ENCODE results near the gene ZBTB17. TPM values are rescaled to one million over a fixed set of nuclear protein-coding genes. Genes with fewer than 3 reads are reported as not detected.
A peak's percentile ranks its signal among the peaks of the same experiment; 100 is the strongest.
"Not testable (repeated sequence)": the region's sequence is repeated elsewhere in the genome, so short reads cannot be mapped to it uniquely, and the experiment has no call there.

The ZBTB17 gene
- total and polyA plus RNA-seq, 9 of the 15 experiments (the other 6 are each of a cell fraction or from before 2014, with no cell fraction given): 1.1 to 53.4 (median 29.6) TPM

- TF ChIP-seq YY1 (IDR thresholded peaks at IDR 0.05; ENCODE audit: borderline replicate concordance in 1 of 3, control insufficient read depth in 1 of 3, extremely low read depth in 1 of 3, insufficient read depth in 3 of 3, insufficient read length in 1 of 3, insufficient replicate concordance in 2 of 3, low read depth in 1 of 3, low read length in 2 of 3) (peak in 2 of 3 experiments; percentile 37 to 92), KAT7 (CRISPR knock-in tag; IDR thresholded peaks at IDR 0.05; ENCODE audit: borderline replicate concordance) (peak; percentile 50; the same call in 1 of the 2 replicates), MAFG (tag; conservative IDR thresholded peaks at IDR 0.05) (peak; percentile 100), CBFA2T3 (IDR thresholded peaks at IDR 0.05) (peak; percentile 29; the same call in 1 of the 2 replicates), ZNF717 (CRISPR knock-in tag; IDR thresholded peaks at IDR 0.05) (0 out of 2 replicates have a peak, but pooled peaks have one; percentile 50), DPF2 (IDR thresholded peaks at IDR 0.05) (peak; percentile 84; the same call in 1 of the 2 replicates), SMARCA4 (IDR thresholded peaks at IDR 0.05) (peak; percentile 76), NCOR1 (IDR thresholded peaks at IDR 0.05) (peak; percentile 44), DMBX1 (CRISPR knock-in tag; IDR thresholded peaks at IDR 0.05; ENCODE audit: borderline replicate concordance) (peak; percentile 22; the same call in 1 of the 2 replicates), CUX1 (CRISPR knock-in tag; IDR thresholded peaks at IDR 0.05) (0 out of 2 replicates have a peak, but pooled peaks have one; percentile 78), FOXJ2 (tag; IDR thresholded peaks at IDR 0.05) (0 out of 2 replicates have a peak, but pooled peaks have one; percentile 15), C11orf30 (IDR thresholded peaks at IDR 0.05; ENCODE audit: low read depth) (peak; percentile 97), EHMT2 (IDR thresholded peaks at IDR 0.05) (peak; percentile 69; the same call in 1 of the 2 replicates), NR4A1 (tag; IDR thresholded peaks at IDR 0.05) (peak; percentile 51; the same call in 1 of the 2 replicates)
- TF ChIP-seq, protein P1, sequence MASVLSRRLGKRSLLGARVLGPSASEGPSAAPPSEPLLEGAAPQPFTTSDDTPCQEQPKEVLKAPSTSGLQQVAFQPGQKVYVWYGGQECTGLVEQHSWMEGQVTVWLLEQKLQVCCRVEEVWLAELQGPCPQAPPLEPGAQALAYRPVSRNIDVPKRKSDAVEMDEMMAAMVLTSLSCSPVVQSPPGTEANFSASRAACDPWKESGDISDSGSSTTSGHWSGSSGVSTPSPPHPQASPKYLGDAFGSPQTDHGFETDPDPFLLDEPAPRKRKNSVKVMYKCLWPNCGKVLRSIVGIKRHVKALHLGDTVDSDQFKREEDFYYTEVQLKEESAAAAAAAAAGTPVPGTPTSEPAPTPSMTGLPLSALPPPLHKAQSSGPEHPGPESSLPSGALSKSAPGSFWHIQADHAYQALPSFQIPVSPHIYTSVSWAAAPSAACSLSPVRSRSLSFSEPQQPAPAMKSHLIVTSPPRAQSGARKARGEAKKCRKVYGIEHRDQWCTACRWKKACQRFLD (CRISPR knock-in tag; IDR thresholded peaks at IDR 0.05): peak; percentile 32
- TF ChIP-seq, protein P2, sequence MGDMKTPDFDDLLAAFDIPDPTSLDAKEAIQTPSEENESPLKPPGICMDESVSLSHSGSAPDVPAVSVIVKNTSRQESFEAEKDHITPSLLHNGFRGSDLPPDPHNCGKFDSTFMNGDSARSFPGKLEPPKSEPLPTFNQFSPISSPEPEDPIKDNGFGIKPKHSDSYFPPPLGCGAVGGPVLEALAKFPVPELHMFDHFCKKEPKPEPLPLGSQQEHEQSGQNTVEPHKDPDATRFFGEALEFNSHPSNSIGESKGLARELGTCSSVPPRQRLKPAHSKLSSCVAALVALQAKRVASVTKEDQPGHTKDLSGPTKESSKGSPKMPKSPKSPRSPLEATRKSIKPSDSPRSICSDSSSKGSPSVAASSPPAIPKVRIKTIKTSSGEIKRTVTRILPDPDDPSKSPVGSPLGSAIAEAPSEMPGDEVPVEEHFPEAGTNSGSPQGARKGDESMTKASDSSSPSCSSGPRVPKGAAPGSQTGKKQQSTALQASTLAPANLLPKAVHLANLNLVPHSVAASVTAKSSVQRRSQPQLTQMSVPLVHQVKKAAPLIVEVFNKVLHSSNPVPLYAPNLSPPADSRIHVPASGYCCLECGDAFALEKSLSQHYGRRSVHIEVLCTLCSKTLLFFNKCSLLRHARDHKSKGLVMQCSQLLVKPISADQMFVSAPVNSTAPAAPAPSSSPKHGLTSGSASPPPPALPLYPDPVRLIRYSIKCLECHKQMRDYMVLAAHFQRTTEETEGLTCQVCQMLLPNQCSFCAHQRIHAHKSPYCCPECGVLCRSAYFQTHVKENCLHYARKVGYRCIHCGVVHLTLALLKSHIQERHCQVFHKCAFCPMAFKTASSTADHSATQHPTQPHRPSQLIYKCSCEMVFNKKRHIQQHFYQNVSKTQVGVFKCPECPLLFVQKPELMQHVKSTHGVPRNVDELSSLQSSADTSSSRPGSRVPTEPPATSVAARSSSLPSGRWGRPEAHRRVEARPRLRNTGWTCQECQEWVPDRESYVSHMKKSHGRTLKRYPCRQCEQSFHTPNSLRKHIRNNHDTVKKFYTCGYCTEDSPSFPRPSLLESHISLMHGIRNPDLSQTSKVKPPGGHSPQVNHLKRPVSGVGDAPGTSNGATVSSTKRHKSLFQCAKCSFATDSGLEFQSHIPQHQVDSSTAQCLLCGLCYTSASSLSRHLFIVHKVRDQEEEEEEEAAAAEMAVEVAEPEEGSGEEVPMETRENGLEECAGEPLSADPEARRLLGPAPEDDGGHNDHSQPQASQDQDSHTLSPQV (IDR thresholded peaks at IDR 0.05): peak; percentile 97
- TF ChIP-seq NR4A1 (CRISPR knock-in tag; IDR thresholded peaks at IDR 0.05): not testable (repeated sequence)
These were observed 82.9 kb downstream of the ZBTB17 start (continued) for GRCh38 chr1:15892857-15893599.

Measured in K562 (cell line).